Kidney (tissue), 14 donors: ENCODE data around the gene NPIPB6. TPM values are rescaled to one million over a fixed set of nuclear protein-coding genes. Genes with fewer than 3 reads are reported as not detected.

ENCODE experiments used
- DNase-seq, 5 donors: peaks; one replicate each; pipeline ENCODE4 v3.0.0-alpha.2; 2013 to 2020
- FAIRE-seq: peaks from 2 replicates; lab custom pipeline; 2012; peaks lifted over from hg19 to GRCh38; lab: Jason Lieb, UNC
- H3K27ac ChIP-seq, 2 donors: one replicate each; pipeline ENCODE4 v1.7.0; 2013; ENCODE audit warnings: low read depth in 2 of 2, low read length in 2 of 2, inconsistent platforms in 1 of 2
- H3K27me3 ChIP-seq: one replicate; pipeline ENCODE4 v1.7.1; 2013; ENCODE audit warnings: low read length, inconsistent platforms; ENCODE audit not compliant: control insufficient read depth, insufficient read depth
- H3K36me3 ChIP-seq, 3 donors: one replicate each; pipeline versions ENCODE4 v1.7.0 to v1.7.1; 2013; ENCODE audit warnings: low read length in 3 of 3, control low read depth in 1 of 3, inconsistent platforms in 1 of 3; ENCODE audit not compliant: insufficient read depth in 3 of 3, control insufficient read depth in 2 of 3
- H3K4me1 ChIP-seq, 3 donors: one replicate each; pipeline versions ENCODE4 v1.7.0 to v1.7.1; 2013; ENCODE audit warnings: low read length in 3 of 3, inconsistent platforms in 1 of 3, low read depth in 1 of 3; ENCODE audit not compliant: control insufficient read depth in 2 of 3, insufficient read depth in 2 of 3
- H3K4me3 ChIP-seq, 3 donors: one replicate each; pipeline versions ENCODE4 v1.7.0 to v1.8.1; 2013; ENCODE audit warnings: low read length in 3 of 3, control low read depth in 1 of 3, inconsistent platforms in 1 of 3
- H3K9ac ChIP-seq, 3 donors: one replicate each; pipeline versions ENCODE4 v1.7.0 to v1.7.1; 2013; ENCODE audit warnings: low read length in 3 of 3, control low read depth in 1 of 3, inconsistent platforms in 1 of 3
- H3K9me3 ChIP-seq, 3 donors: one replicate each; pipeline versions ENCODE4 v1.7.0 to v1.7.1; 2013; ENCODE audit warnings: low read length in 3 of 3, control low read depth in 1 of 3, inconsistent platforms in 1 of 3; ENCODE audit not compliant: control insufficient read depth in 2 of 3, insufficient read depth in 1 of 3
- CTCF ChIP-seq: IDR thresholded peaks from 3 replicates; pipeline ENCODE4 v1.5.1; 2012; ENCODE audit warnings: mild to moderate bottlenecking, moderate library complexity, borderline replicate concordance; ENCODE audit not compliant: insufficient read depth; ENCODE audit errors: extremely low read depth
- intact Hi-C: fragments of 100-400 bp; cut with DNase I; formaldehyde crosslinking; loops from one replicate; pipeline ENCODE4 v1.11.1; 2022
- polyA plus RNA-seq: library from polyadenylated mRNA; stranded (reverse); fragments of 350-450 nt; fragmentation: Illumina TruSeq; extraction: RNeasy Lipid Tissue Mini Kit (QIAGEN cat#74804); gene quantifications from one replicate; pipeline ENCODE4 v1.2.3, GENCODE V29; 2014; ENCODE audit warnings: low read depth, low replicate concordance; ENCODE audit not compliant: insufficient read depth
- total RNA-seq: library from RNA; stranded (reverse); fragmentation: NEBNext Ultra II Directional; extraction: Animal tissue kit (Norgen Biotek cat#: 25700); gene quantifications from one replicate; pipeline ENCODE4 v1.2.1, GENCODE V29; 2021
- donor health status: control.
- donor health status: control.
- donor health status: control.
- donor health status: control.
- donor health status: control.
- donor health status: DM: yes; HTN: yes; CAD: no.
- donor health status: Normal renal cell carcinoma (clear cell type).

The NPIPB6 gene
- total and polyA plus RNA-seq, 2 donors from 2014 or later = 2.4 TPM; not detected in 1

GRCh38 chr16:28300327-28300726, 63.0 kb downstream of the NPIPB6 start:
- H3K9me3 ChIP-seq = no peaks in the 10 kb centered on the region
- TF ChIP-seq CTCF = no peak
- H3K9ac ChIP-seq = no peak overlapping the region
- H3K4me3 ChIP-seq = no peak overlapping the region
- no peaks in the 10 kb centered on the region for H3K36me3 ChIP-seq
- H3K4me1 ChIP-seq = no peaks in the 10 kb centered on the region
- intact Hi-C loops = no loop called here
- H3K27me3 ChIP-seq = no peaks in the 10 kb centered on the region
- H3K27ac ChIP-seq = no peak overlapping the region
- DNase-seq (no peak), FAIRE-seq (no peak)

GRCh38 chr16:28298511-28298878, 64.8 kb downstream of the NPIPB6 start:
- Histone ChIP-seq H3K27ac (no peak overlapping the region), H3K27me3 (no peaks in the 10 kb centered on the region), H3K9ac (no peak overlapping the region), H3K4me3 (no peak overlapping the region), H3K4me1 (no peaks in the 10 kb centered on the region), H3K36me3 (no peaks in the 10 kb centered on the region), H3K9me3 (no peaks in the 10 kb centered on the region)
- TF ChIP-seq CTCF = no peak
- DNase-seq (no peak), FAIRE-seq (no peak)
- intact Hi-C loops = no loop called here

- Histone ChIP-seq H3K27me3 (no peaks in the 10 kb centered on the region), H3K9me3 (no peaks in the 10 kb centered on the region), H3K4me3 (no peak overlapping the region), H3K36me3 (no peaks in the 10 kb centered on the region), H3K4me1 (no peaks in the 10 kb centered on the region), H3K9ac (no peak overlapping the region), H3K27ac (no peak overlapping the region)
- intact Hi-C loops = no loop called here
- FAIRE-seq (no peak), DNase-seq (no peak)
- TF ChIP-seq CTCF = no peak
Observed at GRCh38 chr16:28297784-28298510, 65.4 kb downstream of the NPIPB6 start.

- Histone ChIP-seq H3K9ac (no peak overlapping the region), H3K4me1 (no peaks in the 10 kb centered on the region), H3K9me3 (no peaks in the 10 kb centered on the region), H3K27ac (no peak overlapping the region), H3K27me3 (no peaks in the 10 kb centered on the region), H3K4me3 (no peak overlapping the region), H3K36me3 (no peaks in the 10 kb centered on the region)
- no peak for FAIRE-seq
- TF ChIP-seq CTCF = no peak
- intact Hi-C loops = no loop called here
- no peak for DNase-seq
Observed at GRCh38 chr16:28297308-28297707, 66.0 kb downstream of the NPIPB6 start.
